T-helper 9 cell (primary cell): ENCODE results near the gene SHQ1.
"Not testable (repeated sequence)": the region's sequence is repeated elsewhere in the genome, so short reads cannot be mapped to it uniquely, and the experiment has no call there.

Experiments used
- DNase-seq: peaks from one replicate; pipeline ENCODE4 v3.0.0-alpha.2; 2020

Gene SHQ1

GRCh38 chr3:72710471-72710870 lies 137.8 kb downstream of the SHQ1 start:
- DNase-seq = not testable (repeated sequence)

GRCh38 chr3:72708441-72708840 lies 139.8 kb downstream of the SHQ1 start:
- no peak for DNase-seq

GRCh38 chr3:72702997-72703396 lies 145.2 kb downstream of the SHQ1 start:
- no peak for DNase-seq

- no peak for DNase-seq
Observed at GRCh38 chr3:72702390-72702789, 145.9 kb downstream of the SHQ1 start.

- DNase-seq = no peak
Observed at GRCh38 chr3:72700106-72700505, 148.1 kb downstream of the SHQ1 start.

GRCh38 chr3:72699631-72700030 lies 148.6 kb downstream of the SHQ1 start:
- DNase-seq = no peak
